22Rv1 (cell line): ENCODE results near the gene DIPK1B.
"Not testable (repeated sequence)": the region's sequence is repeated elsewhere in the genome, so short reads cannot be mapped to it uniquely, and the experiment has no call there.

Experiments used
- H3K27ac ChIP-seq: fragments of 450-650 bp; 2 replicates; pipeline ENCODE4 v1.5.1; 2017
- ZFX ChIP-seq: fragments of 450-650 bp; IDR thresholded peaks from 2 replicates; pipeline ENCODE4 v1.6.1; 2017; ENCODE audit warnings: antibody characterized with exemption, borderline replicate concordance
- TF ChIP-seq, protein P1 (sequence below): fragments of 450-650 bp; IDR thresholded peaks from 2 replicates; pipeline ENCODE4 v1.5.1; 2017; ENCODE audit warnings: mild to moderate bottlenecking

Gene DIPK1B

DNA sequence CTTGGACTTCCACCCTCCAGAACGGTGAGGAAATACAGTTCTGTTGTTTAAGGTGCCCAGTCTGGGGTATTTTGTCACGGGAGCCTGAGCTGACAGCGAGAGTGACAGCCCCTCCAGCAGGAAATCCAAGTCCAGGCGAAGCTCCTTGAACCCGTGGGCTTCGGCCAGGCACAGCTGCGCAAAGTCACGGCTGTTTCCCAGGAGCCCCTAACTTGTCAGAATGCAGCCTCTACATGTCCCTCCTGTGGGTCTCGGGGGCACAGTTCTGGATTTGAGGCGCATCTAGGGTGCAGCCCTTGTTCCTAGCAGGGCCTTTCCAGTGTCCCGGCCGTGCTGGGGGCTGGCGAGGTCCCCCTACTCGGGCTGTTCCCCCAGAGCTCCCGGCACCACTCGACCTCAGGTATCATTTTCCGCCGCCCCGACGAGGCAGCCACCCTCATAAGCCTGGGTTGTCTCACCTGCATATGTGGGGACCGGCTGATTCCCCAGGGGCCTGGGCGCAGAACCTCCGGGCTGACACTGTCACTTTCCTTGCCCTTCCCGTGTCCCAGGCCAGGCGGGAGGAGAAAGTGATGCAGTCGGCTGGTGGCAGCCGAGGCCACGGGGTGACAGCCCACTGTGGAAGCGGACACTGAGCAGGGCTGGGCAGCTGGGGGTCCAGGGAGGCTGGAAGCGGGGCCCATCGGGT lies 41.1 kb downstream of the DIPK1B start:
- H3K27ac ChIP-seq, result no peak overlapping the region
- TF ChIP-seq, protein P1, sequence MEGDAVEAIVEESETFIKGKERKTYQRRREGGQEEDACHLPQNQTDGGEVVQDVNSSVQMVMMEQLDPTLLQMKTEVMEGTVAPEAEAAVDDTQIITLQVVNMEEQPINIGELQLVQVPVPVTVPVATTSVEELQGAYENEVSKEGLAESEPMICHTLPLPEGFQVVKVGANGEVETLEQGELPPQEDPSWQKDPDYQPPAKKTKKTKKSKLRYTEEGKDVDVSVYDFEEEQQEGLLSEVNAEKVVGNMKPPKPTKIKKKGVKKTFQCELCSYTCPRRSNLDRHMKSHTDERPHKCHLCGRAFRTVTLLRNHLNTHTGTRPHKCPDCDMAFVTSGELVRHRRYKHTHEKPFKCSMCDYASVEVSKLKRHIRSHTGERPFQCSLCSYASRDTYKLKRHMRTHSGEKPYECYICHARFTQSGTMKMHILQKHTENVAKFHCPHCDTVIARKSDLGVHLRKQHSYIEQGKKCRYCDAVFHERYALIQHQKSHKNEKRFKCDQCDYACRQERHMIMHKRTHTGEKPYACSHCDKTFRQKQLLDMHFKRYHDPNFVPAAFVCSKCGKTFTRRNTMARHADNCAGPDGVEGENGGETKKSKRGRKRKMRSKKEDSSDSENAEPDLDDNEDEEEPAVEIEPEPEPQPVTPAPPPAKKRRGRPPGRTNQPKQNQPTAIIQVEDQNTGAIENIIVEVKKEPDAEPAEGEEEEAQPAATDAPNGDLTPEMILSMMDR, result no peak
- TF ChIP-seq ZFX, result no peak

DNA sequence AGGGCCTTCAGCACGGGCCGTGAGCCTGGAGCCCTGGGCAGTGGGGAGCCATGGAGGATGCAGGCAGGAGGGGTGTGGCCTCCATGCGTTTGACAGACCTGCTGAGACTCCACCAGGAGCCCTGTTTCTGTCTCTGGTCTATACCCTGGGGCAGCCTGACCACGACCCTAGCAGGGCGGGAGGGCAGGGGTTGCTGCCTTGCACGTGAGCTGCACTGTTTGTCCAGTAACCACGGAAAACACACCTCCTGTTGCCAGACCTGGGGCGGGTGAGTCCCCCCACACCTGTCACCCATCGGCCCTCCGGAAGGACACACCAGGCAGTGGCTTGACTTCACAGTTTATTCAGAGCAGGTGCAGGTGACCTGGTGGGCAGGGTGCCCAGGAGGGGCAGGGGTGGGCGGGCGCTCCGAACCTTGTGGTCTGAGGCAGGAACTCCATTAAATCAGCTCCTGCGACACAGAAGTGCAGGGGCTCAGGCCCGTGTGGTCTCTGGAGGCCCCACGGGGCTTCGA lies 41.7 kb downstream of the DIPK1B start:
- no peak for TF ChIP-seq ZFX
- TF ChIP-seq, protein P1, result no peak
- no peak overlapping the region for H3K27ac ChIP-seq

DNA sequence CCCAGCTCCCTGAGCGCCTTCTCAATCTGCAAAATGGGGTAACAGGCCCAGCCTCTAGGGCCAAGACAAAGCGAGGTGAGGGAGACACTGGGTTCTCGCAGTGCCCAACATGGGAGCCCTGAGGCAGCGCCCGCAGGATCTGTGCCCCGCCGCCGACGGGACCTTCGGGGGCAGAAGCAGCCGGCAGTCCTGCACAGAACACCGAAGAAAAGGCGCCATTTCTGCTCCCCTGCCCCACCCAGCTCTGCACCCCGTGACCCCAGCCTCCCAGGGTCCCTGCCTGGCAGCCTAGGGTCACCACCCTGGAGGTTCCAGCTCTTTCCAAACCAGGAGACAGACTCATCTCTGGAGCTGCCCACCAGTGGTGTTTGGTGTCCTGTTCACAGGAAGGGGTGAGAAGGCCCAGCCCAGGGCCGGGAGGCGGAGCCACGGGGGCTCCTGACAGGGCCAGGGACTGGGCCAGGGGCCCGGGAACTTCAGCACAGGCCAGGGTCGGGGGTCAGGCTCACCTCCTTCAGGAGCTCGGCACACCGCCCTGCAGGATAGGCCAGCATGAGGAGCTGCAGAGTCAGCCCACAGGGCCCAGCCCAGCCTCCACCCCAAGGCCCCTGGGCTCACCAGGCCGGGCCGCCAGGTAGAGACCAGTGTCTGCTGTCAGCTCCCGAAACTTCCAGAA lies 42.4 kb downstream of the DIPK1B start:
- TF ChIP-seq, protein P1, result no peak
- no peak for TF ChIP-seq ZFX
- H3K27ac ChIP-seq, result no peak overlapping the region

DNA sequence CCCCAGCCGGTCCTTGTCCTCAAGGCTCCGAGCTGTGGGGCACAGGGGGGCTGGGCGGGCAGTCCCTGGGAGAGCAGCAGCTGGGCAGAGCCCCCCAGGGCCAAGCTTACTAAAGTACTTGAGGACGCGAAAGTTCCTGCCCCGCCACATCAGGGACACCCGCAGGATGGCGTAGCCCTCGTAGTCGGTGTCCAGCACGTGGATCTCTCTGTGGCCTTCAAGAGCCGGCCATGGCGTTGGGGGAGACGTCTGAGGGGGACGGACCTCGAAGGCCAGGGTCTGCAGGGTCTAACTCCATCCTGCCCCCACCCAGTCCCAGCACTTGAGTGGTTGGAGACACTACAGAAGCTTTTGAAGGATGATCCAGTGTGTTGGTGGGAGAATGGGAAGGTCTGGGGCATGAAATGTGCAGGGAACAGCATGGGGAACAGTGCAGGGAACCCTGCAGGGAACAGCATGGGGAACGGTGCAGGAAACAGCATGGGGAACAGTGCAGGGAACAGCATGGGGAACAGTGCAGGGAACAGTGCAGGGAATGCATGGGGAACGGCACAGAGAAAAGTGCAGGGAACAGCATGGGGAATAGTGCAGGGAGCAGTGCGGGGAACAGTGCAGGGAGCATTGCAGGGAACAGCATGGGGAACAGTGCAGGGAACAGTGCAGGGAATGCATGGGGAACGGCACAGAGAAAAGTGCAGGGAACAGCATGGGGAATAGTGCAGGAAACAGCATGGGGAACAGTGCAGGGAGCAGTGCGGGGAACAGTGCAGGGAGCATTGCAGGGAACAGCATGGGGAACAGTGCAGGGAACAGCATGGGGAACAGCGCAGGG lies 43.1 kb downstream of the DIPK1B start:
- not testable (repeated sequence) for H3K27ac ChIP-seq

DNA sequence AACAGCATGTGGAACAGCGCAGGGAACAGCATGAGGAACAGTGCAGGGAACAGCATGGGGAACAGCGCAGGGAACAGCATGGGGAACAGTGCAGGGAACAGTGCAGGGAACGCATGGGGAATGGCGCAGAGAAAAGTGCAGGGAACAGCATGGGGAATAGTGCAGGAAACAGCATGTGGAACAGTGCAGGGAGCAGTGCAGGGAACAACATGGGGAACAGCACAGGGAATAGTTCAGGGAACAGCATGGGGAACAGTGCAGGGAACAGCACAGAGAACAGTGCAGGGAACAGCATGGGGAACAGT lies 43.7 kb downstream of the DIPK1B start:
- H3K27ac ChIP-seq, result no peak overlapping the region
- no peak for TF ChIP-seq ZFX
- TF ChIP-seq, protein P1, result no peak

DNA sequence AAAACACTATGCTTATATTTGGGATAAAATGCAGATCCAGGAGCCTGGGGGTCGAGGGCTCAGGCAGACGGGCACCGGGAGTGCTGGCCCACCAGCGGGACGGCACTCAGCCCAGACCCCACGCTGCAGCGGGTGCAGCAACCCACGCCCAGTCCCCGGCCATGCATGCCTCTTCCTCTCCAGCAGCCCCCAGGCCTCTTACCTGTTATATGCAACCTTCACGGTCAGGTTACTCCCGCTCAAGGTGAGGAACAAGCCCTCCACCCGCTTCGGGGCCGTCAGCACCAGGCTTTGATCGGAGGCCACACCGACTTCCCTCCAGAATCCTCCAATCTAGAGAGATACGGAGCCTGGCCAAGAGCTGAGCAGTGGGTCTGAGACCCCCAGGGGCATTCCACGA lies 44.5 kb downstream of the DIPK1B start:
- TF ChIP-seq, protein P1, result no peak
- no peak for TF ChIP-seq ZFX
- H3K27ac ChIP-seq, result no peak overlapping the region

DNA sequence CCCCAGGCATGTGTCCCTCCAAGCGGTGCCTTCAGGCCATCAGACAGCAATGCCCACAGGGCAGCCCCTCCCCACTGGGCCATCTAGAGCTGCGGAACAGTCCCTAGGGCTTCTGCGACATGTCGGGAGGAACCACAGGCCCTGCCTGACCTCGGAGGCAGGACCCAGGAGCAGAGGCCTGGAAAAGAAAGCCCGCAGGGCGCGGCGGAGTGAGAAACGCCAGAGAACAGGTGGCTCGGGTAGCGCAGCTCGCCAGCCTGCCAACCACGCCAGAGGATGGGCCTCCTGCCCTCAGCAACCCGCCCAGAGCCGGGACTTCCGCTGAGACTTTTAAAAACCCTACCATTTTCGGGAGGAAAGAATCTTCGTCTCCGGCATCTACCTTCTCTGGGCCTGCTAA lies 45.0 kb downstream of the DIPK1B start:
- no peak for TF ChIP-seq ZFX
- TF ChIP-seq, protein P1, result no peak
- H3K27ac ChIP-seq, result no peak overlapping the region
